SKM-1 (cell line): ENCODE data around the gene ATF7.
A peak's percentile ranks its signal among the peaks of the same experiment; 100 is the strongest.

Experiments
- DNase-seq: peaks from one replicate; lab custom pipeline; 2025; ENCODE audit not compliant: unreplicated experiment; lab: John Stamatoyannopoulos, UW

ATF7 gene

GRCh38 chr12:53502983-53503728 lies 123.0 kb downstream of the ATF7 start:
- DNase-seq, result no peak

GRCh38 chr12:53502331-53502730 lies 123.9 kb downstream of the ATF7 start:
- no peak for DNase-seq

- no peak for DNase-seq
Observed at GRCh38 chr12:53501615-53502181, 124.5 kb downstream of the ATF7 start.

DNA sequence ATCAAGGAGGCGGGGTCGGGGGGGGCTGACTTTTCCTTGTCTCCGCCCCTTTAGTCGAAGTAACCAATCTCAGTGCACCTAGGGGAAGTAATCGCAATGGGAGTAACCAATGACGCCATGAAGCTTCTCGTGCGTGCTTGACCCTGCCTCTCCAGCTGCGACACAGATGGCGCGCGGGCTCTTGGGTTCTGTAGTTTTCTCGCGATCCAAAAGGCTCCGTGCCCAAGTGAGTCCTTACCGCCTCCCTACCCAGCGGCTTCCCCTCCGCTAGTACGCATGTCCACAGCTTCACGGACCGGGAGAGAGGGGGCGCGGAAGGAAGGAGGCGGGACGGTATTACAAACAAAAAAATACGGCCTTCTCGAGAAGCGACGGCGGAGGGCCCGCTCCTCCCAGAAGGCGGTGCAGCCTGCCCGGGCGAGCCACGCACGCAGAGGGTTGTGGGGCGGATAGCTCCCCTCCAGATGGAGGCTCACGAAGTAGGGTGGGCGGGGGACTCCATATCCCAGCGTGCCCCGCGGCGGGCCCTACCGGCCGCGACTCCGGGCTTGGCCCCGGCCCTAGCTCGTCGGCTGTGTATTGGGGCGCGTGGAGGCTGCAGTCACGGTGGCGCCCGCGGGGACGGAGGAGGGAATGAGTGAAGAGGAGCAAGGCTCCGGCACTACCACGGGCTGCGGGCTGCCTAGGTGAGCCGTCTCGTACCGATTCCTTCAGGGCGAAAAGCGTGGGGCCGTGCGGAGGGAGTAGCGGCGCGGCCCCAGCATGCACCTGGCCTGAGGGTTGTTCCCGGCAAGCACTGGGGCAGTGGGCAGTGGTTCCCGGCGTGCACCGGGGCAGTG lies 125.2 kb downstream of the ATF7 start, which contains the start of gene TARBP2:
TARBP2 (plus strand) TSS at position 508 of the 839 bp plus-strand sequence; CDS start at position 634, 126 bp downstream.
- peak; percentile 88 for DNase-seq

- no peak for DNase-seq
Observed at GRCh38 chr12:53500142-53500775, 125.9 kb downstream of the ATF7 start.

DNA sequence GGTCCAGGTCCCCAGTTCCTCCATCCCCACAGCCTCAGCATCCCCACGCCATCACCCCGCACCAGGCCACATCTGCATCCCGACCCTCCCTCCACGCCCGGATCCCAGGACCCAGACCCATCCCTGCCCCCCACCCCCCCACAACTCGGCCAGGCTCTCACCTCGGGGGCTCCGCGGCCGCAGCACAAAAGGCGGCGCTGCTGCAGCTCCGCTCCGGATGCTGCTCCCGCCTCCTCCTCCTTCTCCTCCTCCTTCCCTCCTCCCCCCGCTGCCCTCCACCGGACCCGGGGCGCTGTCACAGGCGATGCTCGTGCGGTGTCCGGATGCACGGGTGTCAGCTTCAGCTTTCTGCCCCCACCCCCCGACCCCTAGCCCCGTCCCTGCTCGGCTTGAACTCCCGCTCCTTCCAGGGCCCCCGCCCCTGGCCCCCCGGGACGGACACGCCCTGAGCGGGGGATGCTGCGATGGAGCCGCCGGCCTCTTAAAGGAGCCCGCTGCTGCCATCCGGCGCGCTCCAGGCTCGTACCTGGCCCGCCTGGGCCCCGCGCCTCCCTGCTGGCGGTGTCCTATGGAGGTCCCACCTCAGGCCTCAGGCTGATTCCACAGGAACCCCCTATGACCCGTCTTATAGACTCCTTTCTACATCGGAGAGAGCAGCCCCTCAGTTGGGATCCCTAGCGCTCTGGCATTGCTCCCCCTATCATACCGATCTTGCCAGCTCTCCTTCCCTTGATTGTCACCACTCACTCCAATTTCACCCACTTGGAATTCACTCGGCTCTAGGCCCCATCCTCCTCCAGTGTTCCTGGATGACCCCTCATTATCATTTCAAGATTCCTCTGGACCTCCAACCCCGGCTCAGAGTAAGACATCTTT lies 126.7 kb downstream of the ATF7 start, which contains the start of gene MAP3K12:
MAP3K12 (minus strand) TSS at position 193 of the 876 bp plus-strand sequence. CDS start 12,067 bp downstream, outside the sequence.
- DNase-seq, result no peak

GRCh38 chr12:53498235-53498630 lies 127.9 kb downstream of the ATF7 start:
- no peak for DNase-seq

GRCh38 chr12:53497461-53497860 lies 128.7 kb downstream of the ATF7 start:
- DNase-seq, result no peak

DNA sequence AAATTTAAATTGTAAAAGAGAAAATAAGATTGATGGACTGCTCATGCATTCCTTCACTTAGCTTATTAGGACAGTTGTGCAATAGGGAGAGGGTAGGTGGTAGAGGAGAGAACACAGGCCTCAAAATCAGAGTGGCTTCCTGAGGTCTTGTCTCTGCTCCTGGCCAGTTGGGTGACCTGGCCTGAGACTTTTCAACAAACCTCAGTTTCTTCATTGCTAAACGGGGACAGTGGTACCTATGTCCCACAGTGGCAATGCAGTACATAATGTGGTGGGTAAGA lies 129.5 kb downstream of the ATF7 start:
- no peak for DNase-seq

- DNase-seq, result no peak
Observed at GRCh38 chr12:53495903-53496751, 130.1 kb downstream of the ATF7 start.

- DNase-seq, result no peak
Observed at GRCh38 chr12:53493610-53494391, 132.4 kb downstream of the ATF7 start.

DNA sequence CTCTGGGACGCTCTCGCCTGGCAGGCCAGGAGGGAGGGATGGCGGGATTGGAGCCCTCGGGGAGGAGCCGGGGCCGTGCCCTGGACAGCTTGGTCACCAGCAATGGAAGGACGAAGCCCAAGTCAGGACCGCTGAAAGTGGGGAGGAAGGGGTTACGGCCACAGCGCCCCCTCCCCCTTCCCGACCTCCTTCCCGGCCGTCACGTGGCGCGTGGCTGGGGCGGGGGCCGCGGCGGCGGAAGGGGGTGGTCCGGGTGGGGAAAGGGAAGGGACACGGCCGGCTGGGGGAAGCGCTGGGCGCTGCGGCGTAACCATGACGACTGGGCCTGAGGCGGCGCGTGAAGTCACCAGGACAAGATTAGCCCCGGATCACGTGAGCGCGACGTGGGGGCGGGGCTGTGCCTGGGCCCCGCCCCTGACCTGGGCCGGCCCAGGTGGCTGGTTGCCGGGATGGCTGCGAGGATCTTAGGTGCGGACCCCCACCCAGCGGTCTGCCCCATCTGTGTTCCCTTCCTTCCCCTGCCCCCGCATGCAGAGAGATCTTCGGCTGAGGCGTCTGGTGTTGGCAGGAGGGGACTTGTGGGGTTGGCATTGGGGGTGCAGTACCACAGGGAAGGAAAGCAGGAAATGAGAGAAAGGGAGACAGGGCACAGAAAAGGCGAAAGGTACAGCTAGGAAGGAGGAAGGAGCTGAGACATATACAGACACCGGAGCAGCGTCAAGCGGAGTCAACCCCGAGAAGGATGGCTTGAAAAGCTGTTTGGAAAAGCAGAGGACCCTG lies 133.2 kb downstream of the ATF7 start:
- DNase-seq, result no peak

DNA sequence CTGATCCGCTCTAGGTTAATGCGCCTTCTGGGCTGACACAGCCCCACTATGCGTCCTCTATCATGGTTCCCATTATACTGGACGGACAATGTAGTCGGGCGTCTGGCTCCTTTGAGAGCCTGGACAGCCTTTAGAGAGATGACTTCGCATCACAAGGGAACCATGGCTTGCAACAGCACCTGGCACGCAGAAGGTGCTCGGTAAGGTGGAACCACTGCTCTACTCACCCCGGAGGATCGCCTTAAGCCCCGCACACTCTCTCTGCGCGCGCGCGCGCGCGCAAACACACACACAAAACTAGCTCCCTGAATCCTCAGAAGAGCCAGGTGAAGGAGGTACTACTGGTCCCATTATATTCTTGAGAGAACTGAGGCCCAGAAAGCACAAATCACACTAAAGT lies 134.0 kb downstream of the ATF7 start:
- no peak for DNase-seq

GRCh38 chr12:53489242-53489864 lies 136.8 kb downstream of the ATF7 start:
- DNase-seq, result no peak

- DNase-seq, result no peak
Observed at GRCh38 chr12:53486736-53487487, 139.3 kb downstream of the ATF7 start.

- no peak for DNase-seq
Observed at GRCh38 chr12:53485955-53486735, 140.0 kb downstream of the ATF7 start.
